K562 (cell line): Measurements from ENCODE around the gene SPEG.

Source experiments
- CAMTA2 ChIP-seq: fragments of 250-450 bp; sonication (Bioruptor Pico); conservative IDR thresholded peaks from 2 replicates; pipeline ENCODE4 v1.5.1; 2022
- CEBPB ChIP-seq: fragments of 450-650 bp; IDR thresholded peaks from 2 replicates; pipeline ENCODE4 v1.6.1; 2016; ENCODE audit warnings: missing genetic modification characterization, missing compliant biosample characterization
- EZH2 ChIP-seq: IDR thresholded peaks from 2 replicates; pipeline ENCODE4 v1.6.1; 2012; ENCODE audit warnings: low read depth, mild to moderate bottlenecking, inconsistent platforms, low read length, borderline replicate concordance
- MCM2 ChIP-seq: fragments of 450-650 bp; IDR thresholded peaks from 2 replicates; pipeline ENCODE4 v1.6.1; 2017; ENCODE audit warnings: low read depth, mild to moderate bottlenecking
- PHTF2 ChIP-seq: fragments of 250-450 bp; sonication (Bioruptor Pico); IDR thresholded peaks from 2 replicates; pipeline ENCODE4 v1.5.0; 2021; ENCODE audit warnings: mild to moderate bottlenecking
- POLR2AphosphoS5 ChIP-seq: IDR thresholded peaks from 2 replicates; pipeline ENCODE4 v1.6.1; 2011; ENCODE audit warnings: mild to moderate bottlenecking, low read depth, low read length, moderate library complexity; ENCODE audit not compliant: control insufficient read depth, insufficient read depth
- RAD21 ChIP-seq, 2 experiments: fragments of 250-450 bp in 1 of 2; fragments of 450-650 bp in 1 of 2; sonication (Bioruptor Pico) in 1 of 2; formaldehyde crosslinking in 1 of 2; IDR thresholded peaks in 1 of 2; conservative IDR thresholded peaks in 1 of 2; 2 replicates each; pipeline versions ENCODE4 v1.4.0 to v1.8.0; 2020 to 2022; ENCODE audit warnings: mild to moderate bottlenecking in 2 of 2, moderate library complexity in 1 of 2
- STAT5A ChIP-seq: IDR thresholded peaks from 2 replicates; pipeline ENCODE4 v1.6.1; 2012; ENCODE audit warnings: low read length, inconsistent platforms, borderline replicate concordance
- TGIF2 ChIP-seq: sonication (generic); formaldehyde crosslinking; IDR thresholded peaks from 2 replicates; pipeline ENCODE4 v1.8.1; 2022; ENCODE audit warnings: mild to moderate bottlenecking, missing genetic modification reagents, moderate library complexity
- ZKSCAN8 ChIP-seq: fragments of 200-800 bp; sonication (Bioruptor generic); IDR thresholded peaks from 2 replicates; pipeline ENCODE4 v1.6.1; 2016; ENCODE audit warnings: missing genetic modification characterization, missing compliant biosample characterization
- ZNF121 ChIP-seq: sonication (generic); formaldehyde crosslinking; conservative IDR thresholded peaks from 2 replicates; pipeline ENCODE4 v1.8.0; 2022; ENCODE audit warnings: missing genetic modification reagents
- ZNF175 ChIP-seq: fragments of 200-800 bp; sonication (Bioruptor generic); IDR thresholded peaks from 2 replicates; pipeline ENCODE4 v1.6.1; 2016; ENCODE audit warnings: low read depth, mild to moderate bottlenecking, missing genetic modification characterization, missing compliant biosample characterization
- ZNF184 ChIP-seq: sonication (generic); formaldehyde crosslinking; IDR thresholded peaks from 2 replicates; pipeline ENCODE4 v1.5.0; 2020; ENCODE audit warnings: missing genetic modification reagents
- TF ChIP-seq, protein P1 (sequence below), 2 experiments: fragments of 200-800 bp in 1 of 2; sonication (Bioruptor generic) in 1 of 2; sonication (generic) in 1 of 2; formaldehyde crosslinking in 1 of 2; IDR thresholded peaks in 1 of 2; conservative IDR thresholded peaks in 1 of 2; 2 replicates each; pipeline versions ENCODE4 v1.5.0 to v1.6.1; 2016 to 2020; ENCODE audit warnings: missing compliant biosample characterization in 1 of 2, missing genetic modification characterization in 1 of 2, missing genetic modification reagents in 1 of 2

DNA sequence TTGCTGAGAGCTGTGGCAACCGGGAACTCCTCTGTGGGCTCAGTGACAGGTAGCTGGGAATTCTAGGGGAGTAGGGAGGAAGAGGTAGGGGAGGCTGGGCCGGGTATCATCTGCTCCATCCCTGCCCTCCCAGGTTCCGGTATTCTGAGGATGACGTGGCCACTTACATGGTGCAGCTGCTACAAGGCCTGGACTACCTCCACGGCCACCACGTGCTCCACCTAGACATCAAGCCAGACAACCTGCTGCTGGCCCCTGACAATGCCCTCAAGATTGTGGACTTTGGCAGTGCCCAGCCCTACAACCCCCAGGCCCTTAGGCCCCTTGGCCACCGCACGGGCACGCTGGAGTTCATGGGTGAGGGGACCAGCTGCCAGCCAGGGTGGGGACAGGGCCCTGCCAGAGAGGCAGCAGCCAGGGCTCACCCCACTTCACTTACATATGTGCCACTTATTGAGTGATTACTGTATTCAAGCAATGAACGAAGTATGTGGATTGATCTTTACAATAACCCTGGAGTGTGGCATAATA is 56.0 kb downstream of the SPEG start:
- TF ChIP-seq ZKSCAN8 (CRISPR knock-in tag) (no peak), POLR2AphosphoS5 (no peak), RAD21 (CRISPR knock-in tag; conservative IDR thresholded peaks at IDR 0.05 in 1 of 2, IDR thresholded peaks at IDR 0.05 in 1 of 2) (no peak), ZNF175 (CRISPR knock-in tag) (no peak), ZNF184 (CRISPR knock-in tag) (no peak), PHTF2 (no peak), TGIF2 (CRISPR knock-in tag) (no peak), CEBPB (no peak), STAT5A (no peak), ZNF121 (no peak), EZH2 (no peak), MCM2 (no peak), CAMTA2 (no peak)
- TF ChIP-seq, protein P1, sequence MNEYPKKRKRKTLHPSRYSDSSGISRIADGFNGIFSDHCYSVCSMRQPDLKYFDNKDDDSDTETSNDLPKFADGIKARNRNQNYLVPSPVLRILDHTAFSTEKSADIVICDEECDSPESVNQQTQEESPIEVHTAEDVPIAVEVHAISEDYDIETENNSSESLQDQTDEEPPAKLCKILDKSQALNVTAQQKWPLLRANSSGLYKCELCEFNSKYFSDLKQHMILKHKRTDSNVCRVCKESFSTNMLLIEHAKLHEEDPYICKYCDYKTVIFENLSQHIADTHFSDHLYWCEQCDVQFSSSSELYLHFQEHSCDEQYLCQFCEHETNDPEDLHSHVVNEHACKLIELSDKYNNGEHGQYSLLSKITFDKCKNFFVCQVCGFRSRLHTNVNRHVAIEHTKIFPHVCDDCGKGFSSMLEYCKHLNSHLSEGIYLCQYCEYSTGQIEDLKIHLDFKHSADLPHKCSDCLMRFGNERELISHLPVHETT (CRISPR knock-in tag; conservative IDR thresholded peaks at IDR 0.05 in 1 of 2, IDR thresholded peaks at IDR 0.05 in 1 of 2), result no peak
